Lung (tissue), 12 donors: ENCODE data around the gene TLR7. TPM values are rescaled to one million over a fixed set of nuclear protein-coding genes. Genes with fewer than 3 reads are reported as not detected.

ENCODE experiments used
- ATAC-seq: fragments of 200-7000 bp; cut with Tn5 transposase; one replicate; pipeline ENCODE4 v1.9.1; 2020; ENCODE audit warnings: moderate number of reproducible peaks; ENCODE audit not compliant: insufficient read depth, low FRiP score
- DNase-seq, 3 donors: peaks; one replicate each; pipeline ENCODE4 v3.0.0-alpha.2; 2013 to 2017
- H3K27ac ChIP-seq, 2 donors: one replicate each; pipeline ENCODE4 v1.5.1; 2013; ENCODE audit warnings: mild to moderate bottlenecking in 2 of 2, moderate library complexity in 2 of 2, control low read depth in 1 of 2, inconsistent platforms in 1 of 2, low read depth in 1 of 2, low read length in 1 of 2
- H3K27me3 ChIP-seq, 3 donors: one replicate each; pipeline ENCODE4 v1.5.1; 2013; ENCODE audit warnings: low read length in 2 of 3; ENCODE audit not compliant: control insufficient read depth in 3 of 3, insufficient read depth in 3 of 3
- H3K36me3 ChIP-seq, 4 donors: one replicate each; pipeline ENCODE4 v1.5.1; 2013; ENCODE audit warnings: low read length in 4 of 4, mild to moderate bottlenecking in 1 of 4, moderate library complexity in 1 of 4; ENCODE audit not compliant: control insufficient read depth in 4 of 4, insufficient read depth in 4 of 4
- H3K4me1 ChIP-seq, 5 donors: one replicate each; pipeline ENCODE4 v1.5.1; 2013; ENCODE audit warnings: low read length in 5 of 5, mild to moderate bottlenecking in 2 of 5, moderate library complexity in 1 of 5; ENCODE audit not compliant: control insufficient read depth in 5 of 5, insufficient read depth in 5 of 5
- H3K4me3 ChIP-seq: one replicate; pipeline ENCODE4 v1.5.1; 2013; ENCODE audit warnings: mild to moderate bottlenecking, control low read depth, moderate library complexity
- H3K9ac ChIP-seq, 2 donors: one replicate each; pipeline ENCODE4 v1.5.1; 2013; ENCODE audit warnings: low read length in 2 of 2, control low read depth in 1 of 2; ENCODE audit not compliant: insufficient read depth in 1 of 2
- H3K9me3 ChIP-seq, 4 donors: one replicate each; pipeline ENCODE4 v1.5.1; 2013; ENCODE audit warnings: low read length in 3 of 4, mild to moderate bottlenecking in 1 of 4, moderate library complexity in 1 of 4; ENCODE audit not compliant: control insufficient read depth in 4 of 4, insufficient read depth in 3 of 4
- WGBS, 2 donors: extraction: QIAGEN DNeasy Blood & Tissue Kit; methylation state at CpG; one replicate each; pipeline ENCODE4 v1.1.7; 2013; 5-methylcytosine and 5-hydroxymethylcytosine counted together
- polyA plus RNA-seq, 2 donors: library from polyadenylated mRNA; stranded (reverse); fragments of 200-250 nt; gene quantifications; one replicate each; pipeline ENCODE4 v1.2.1, GENCODE V29; 2013
- total RNA-seq, 2 donors: library from RNA; depleted of rRNA in 1 of 2; stranded (reverse); fragments of >200 nt in 1 of 2; gene quantifications; one replicate each; pipeline ENCODE4 v1.2.1, GENCODE V29; 2014 to 2021
- TF ChIP-seq, protein P1 (sequence below): IDR thresholded peaks from 2 replicates; pipeline ENCODE4 v1.5.1; 2012; ENCODE audit warnings: mild to moderate bottlenecking; ENCODE audit errors: control extremely low read depth, extremely low read depth
- donor health status: control.
- donor health status: control.
- donor health status: Bipolar disorder and iron deficiency.
- donor health status: healthy.
- donor health status: DM: yes; HTN: yes; CAD: no.

The TLR7 gene
- total and polyA plus RNA-seq, 4 donors = 0.26 to 3.5 (median 0.80) TPM

DNA sequence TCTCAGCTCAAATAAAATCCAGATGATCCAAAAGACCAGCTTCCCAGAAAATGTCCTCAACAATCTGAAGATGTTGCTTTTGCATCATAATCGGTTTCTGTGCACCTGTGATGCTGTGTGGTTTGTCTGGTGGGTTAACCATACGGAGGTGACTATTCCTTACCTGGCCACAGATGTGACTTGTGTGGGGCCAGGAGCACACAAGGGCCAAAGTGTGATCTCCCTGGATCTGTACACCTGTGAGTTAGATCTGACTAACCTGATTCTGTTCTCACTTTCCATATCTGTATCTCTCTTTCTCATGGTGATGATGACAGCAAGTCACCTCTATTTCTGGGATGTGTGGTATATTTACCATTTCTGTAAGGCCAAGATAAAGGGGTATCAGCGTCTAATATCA lies 20.9 kb downstream of the TLR7 start:
- WGBS, 2 donors = 67 to 91% methylated on average over 3 of the region's 3 CpGs
- Histone ChIP-seq H3K4me1 (no peaks in the 10 kb centered on the region), H3K27ac (no peak overlapping the region), H3K9ac (no peak overlapping the region), H3K4me3 (no peak overlapping the region), H3K36me3 (no peaks in the 10 kb centered on the region), H3K27me3 (peaks cover 5 to 19% (median 18%) of the 10 kb centered on the region in 3 donors), H3K9me3 (no peaks in the 10 kb centered on the region)
- TF ChIP-seq, protein P1, sequence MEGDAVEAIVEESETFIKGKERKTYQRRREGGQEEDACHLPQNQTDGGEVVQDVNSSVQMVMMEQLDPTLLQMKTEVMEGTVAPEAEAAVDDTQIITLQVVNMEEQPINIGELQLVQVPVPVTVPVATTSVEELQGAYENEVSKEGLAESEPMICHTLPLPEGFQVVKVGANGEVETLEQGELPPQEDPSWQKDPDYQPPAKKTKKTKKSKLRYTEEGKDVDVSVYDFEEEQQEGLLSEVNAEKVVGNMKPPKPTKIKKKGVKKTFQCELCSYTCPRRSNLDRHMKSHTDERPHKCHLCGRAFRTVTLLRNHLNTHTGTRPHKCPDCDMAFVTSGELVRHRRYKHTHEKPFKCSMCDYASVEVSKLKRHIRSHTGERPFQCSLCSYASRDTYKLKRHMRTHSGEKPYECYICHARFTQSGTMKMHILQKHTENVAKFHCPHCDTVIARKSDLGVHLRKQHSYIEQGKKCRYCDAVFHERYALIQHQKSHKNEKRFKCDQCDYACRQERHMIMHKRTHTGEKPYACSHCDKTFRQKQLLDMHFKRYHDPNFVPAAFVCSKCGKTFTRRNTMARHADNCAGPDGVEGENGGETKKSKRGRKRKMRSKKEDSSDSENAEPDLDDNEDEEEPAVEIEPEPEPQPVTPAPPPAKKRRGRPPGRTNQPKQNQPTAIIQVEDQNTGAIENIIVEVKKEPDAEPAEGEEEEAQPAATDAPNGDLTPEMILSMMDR = no peak
- DNase-seq (no peak), ATAC-seq (no peak)

DNA sequence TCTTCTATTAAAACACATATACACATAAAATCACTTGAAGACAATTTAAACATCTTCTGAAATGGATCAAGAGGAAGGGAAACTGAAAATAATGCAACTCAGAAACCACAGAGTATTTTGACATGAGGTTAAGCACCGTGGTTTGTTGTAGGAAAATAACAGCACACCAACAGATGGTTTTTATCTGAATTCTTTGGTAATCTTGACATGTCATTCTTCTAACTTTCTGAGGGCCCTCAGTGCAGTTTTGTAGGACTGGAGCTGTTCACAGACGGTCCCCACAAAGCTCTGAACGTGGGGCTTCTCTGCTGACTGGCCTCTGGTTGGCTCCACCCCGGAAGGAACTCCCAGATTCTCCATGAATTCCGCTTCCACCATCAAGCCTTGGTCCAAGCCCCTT lies 23.6 kb downstream of the TLR7 start:
- no peak overlapping the region for H3K27ac ChIP-seq
- ATAC-seq (no peak), DNase-seq (no peak)

DNA sequence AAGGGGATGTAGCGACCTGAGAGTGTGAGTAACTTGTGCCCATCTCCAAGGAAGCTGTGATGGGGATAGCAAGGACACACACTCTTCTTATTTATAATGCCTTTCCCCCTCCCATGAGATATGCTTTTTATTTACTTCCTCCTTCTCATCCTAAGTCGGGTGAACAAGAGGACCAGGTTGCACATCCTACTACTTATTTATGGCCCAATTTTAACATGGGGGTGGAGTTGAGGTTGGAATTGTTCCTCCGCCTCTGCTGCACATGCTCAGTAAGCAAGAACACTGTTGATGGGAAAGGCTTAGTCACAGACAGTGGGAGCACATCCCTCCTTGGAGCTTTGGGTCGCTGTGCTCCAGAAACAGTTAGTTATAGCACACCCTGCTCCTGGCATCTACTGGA lies 24.3 kb downstream of the TLR7 start:
- H3K9ac ChIP-seq = no peak overlapping the region
- no peaks in the 10 kb centered on the region for H3K36me3 ChIP-seq
- no peak overlapping the region for H3K4me3 ChIP-seq
- H3K4me1 ChIP-seq = no peaks in the 10 kb centered on the region
- H3K27me3 ChIP-seq = peaks cover 3 to 8% (median 3%) of the 10 kb centered on the region in 3 donors
- no peak for DNase-seq
- no peak overlapping the region for H3K27ac ChIP-seq
- no peak for ATAC-seq
- TF ChIP-seq, protein P1 = no peak
- no peaks in the 10 kb centered on the region for H3K9me3 ChIP-seq
- WGBS, 2 donors = 62 to 67% methylated on average over 4 of the region's 4 CpGs

More for the DNA sequence above, 23.6 kb downstream of the TLR7 start:
- WGBS, 2 donors = 39 to 43% methylated on average over 5 of the region's 5 CpGs
- TF ChIP-seq, protein P1 = no peak
- H3K36me3 ChIP-seq = no peaks in the 10 kb centered on the region
- H3K9ac ChIP-seq = no peak overlapping the region
- H3K9me3 ChIP-seq = no peaks in the 10 kb centered on the region
- H3K27me3 ChIP-seq = peaks cover 3 to 8% (median 3%) of the 10 kb centered on the region in 3 donors
- no peaks in the 10 kb centered on the region for H3K4me1 ChIP-seq
- H3K4me3 ChIP-seq = no peak overlapping the region

DNA sequence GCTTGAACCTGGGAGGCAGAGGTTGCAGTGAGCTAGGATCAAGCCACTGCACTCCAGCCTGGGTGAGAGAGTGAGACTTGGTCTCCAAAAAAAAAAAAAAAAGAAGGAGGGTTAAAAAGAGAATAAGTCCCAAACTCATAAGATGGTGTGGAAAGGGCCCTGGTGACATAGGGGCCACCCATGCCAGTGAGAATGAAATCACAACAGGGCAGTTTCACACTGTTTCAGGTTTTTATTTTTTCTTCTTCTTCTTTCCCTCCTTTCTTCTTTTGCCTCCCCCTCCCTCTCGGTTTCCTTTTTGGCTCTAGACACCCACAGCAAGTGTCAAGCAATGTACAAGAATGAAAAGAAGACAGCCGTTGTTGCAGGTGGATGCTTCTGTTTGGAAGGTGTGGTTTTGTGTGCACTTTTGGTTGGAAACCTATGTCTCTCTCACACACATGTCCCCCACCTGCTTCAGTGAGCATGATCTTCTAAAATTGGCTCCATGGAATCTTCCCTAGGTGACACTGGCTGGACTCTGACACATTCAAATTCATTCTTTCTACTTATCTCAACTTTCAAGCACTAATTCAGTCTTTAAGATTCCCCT lies 25.1 kb downstream of the TLR7 start:
- TF ChIP-seq, protein P1 = no peak
- Histone ChIP-seq H3K27me3 (peaks cover 0 to 4% (median 3%) of the 10 kb centered on the region in 3 donors), H3K4me3 (no peak overlapping the region), H3K4me1 (no peaks in the 10 kb centered on the region), H3K36me3 (no peaks in the 10 kb centered on the region), H3K27ac (no peak overlapping the region), H3K9me3 (no peaks in the 10 kb centered on the region), H3K9ac (no peak overlapping the region)
- WGBS, 2 donors = 10 to 30% methylated on average over 2 of the region's 2 CpGs
- DNase-seq (no peak), ATAC-seq (no peak)
